ENCODE data around the gene ENSA.

GRCh38 chr1:150627826-150628410, 1.5 kb downstream of the ENSA start:
- TF ChIP-seq CTCF (IDR thresholded peaks at IDR 0.05) = no peak
- TF ChIP-seq POLR2A (IDR thresholded peaks at IDR 0.05) = no peak
